ENCODE measurements around the gene SYCE1.

SYCE1 gene

GRCh38 chr10:133532871-133533270, 32.5 kb downstream of the SYCE1 start:
- H3K4me3 ChIP-seq (replicated peaks; ENCODE audit: insufficient read depth, low read length): no peak overlapping the region
- no peak for DNase-seq (ENCODE audit: low read depth in 1 of 2, low spot score in 1 of 2)
- H3K27me3 ChIP-seq (ENCODE audit: insufficient read depth, poor library complexity, severe bottlenecking): no peaks in the 10 kb centered on the region
- no peak overlapping the region for H3K27ac ChIP-seq (replicated peaks)
- TF ChIP-seq REST (IDR thresholded peaks at IDR 0.05; ENCODE audit: insufficient replicate concordance, low read depth): no peak
- no peak for TF ChIP-seq SPI1 (IDR thresholded peaks at IDR 0.05; ENCODE audit: borderline replicate concordance, low read depth)
- TF ChIP-seq POLR2AphosphoS5 (IDR thresholded peaks at IDR 0.05; ENCODE audit: low read depth): no peak
- TF ChIP-seq CTCF (IDR thresholded peaks at IDR 0.05; ENCODE audit: insufficient read depth, low read length): no peak
- no peak for TF ChIP-seq GABPA (IDR thresholded peaks at IDR 0.05; ENCODE audit: low read depth)

- DNase-seq (ENCODE audit: low read depth in 1 of 2, low spot score in 1 of 2): peak; percentile 30 to 76
- H3K27me3 ChIP-seq (ENCODE audit: insufficient read depth, poor library complexity, severe bottlenecking): no peaks in the 10 kb centered on the region
- H3K4me3 ChIP-seq (replicated peaks; ENCODE audit: insufficient read depth, low read length): no peak overlapping the region
- H3K27ac ChIP-seq (replicated peaks): peak overlapping the region; percentile 81
- TF ChIP-seq SPI1 (IDR thresholded peaks at IDR 0.05; ENCODE audit: borderline replicate concordance, low read depth): peak; percentile 98
- no peak for TF ChIP-seq REST (IDR thresholded peaks at IDR 0.05; ENCODE audit: insufficient replicate concordance, low read depth)
- TF ChIP-seq GABPA (IDR thresholded peaks at IDR 0.05; ENCODE audit: low read depth): no peak
- TF ChIP-seq POLR2AphosphoS5 (IDR thresholded peaks at IDR 0.05; ENCODE audit: low read depth): peak; percentile 70
- TF ChIP-seq CTCF (IDR thresholded peaks at IDR 0.05; ENCODE audit: insufficient read depth, low read length): no peak
These were observed 34.9 kb downstream of the SYCE1 start for GRCh38 chr10:133530506-133530905.

GRCh38 chr10:133529576-133529946, 35.8 kb downstream of the SYCE1 start:
- peak in 1 of 2 experiments; percentile 33 for DNase-seq (ENCODE audit: low read depth in 1 of 2, low spot score in 1 of 2)
- Histone ChIP-seq H3K27ac (replicated peaks) (peak overlapping the region; percentile 81), H3K4me3 (replicated peaks; ENCODE audit: insufficient read depth, low read length) (no peak overlapping the region; the same call in 1 of the 2 replicates), H3K27me3 (ENCODE audit: insufficient read depth, poor library complexity, severe bottlenecking) (no peaks in the 10 kb centered on the region)
- TF ChIP-seq GABPA (IDR thresholded peaks at IDR 0.05; ENCODE audit: low read depth): no peak
- TF ChIP-seq SPI1 (IDR thresholded peaks at IDR 0.05; ENCODE audit: borderline replicate concordance, low read depth): no peak
- TF ChIP-seq CTCF (IDR thresholded peaks at IDR 0.05; ENCODE audit: insufficient read depth, low read length): no peak

Data from HL-60 (cell line).